Transverse colon (tissue), 4 donors: ENCODE data around the gene PHLDA3.

ENCODE experiments used
- EP300 ChIP-seq: sonication (generic); formaldehyde crosslinking; IDR thresholded peaks from one replicate; pipeline ENCODE4 v1.6.1; 2017; ENCODE audit warnings: antibody characterized with exemption, low read depth
- POLR2A ChIP-seq: fragments of 450-650 bp; IDR thresholded peaks from one replicate; pipeline ENCODE4 v1.6.1; 2016; ENCODE audit warnings: antibody characterized with exemption, mild to moderate bottlenecking, moderate library complexity
- POLR2AphosphoS5 ChIP-seq, 3 donors: sonication (generic); formaldehyde crosslinking; IDR thresholded peaks; one replicate each; pipeline ENCODE4 v1.6.1; 2016; ENCODE audit warnings: antibody characterized with exemption in 3 of 3
- TF ChIP-seq, protein P1 (sequence below), 5 experiments: fragments of 200-600 bp in 3 of 5; fragments of 450-650 bp in 2 of 5; sonication (generic) in 3 of 5; IDR thresholded peaks; 1 replicate in 2 of 5; 2 replicates in 3 of 5; pipeline ENCODE4 v1.5.1; 2016 to 2017; ENCODE audit warnings: antibody characterized with exemption in 5 of 5, inconsistent platforms in 3 of 5, mild to moderate bottlenecking in 2 of 5, moderate library complexity in 1 of 5

DNA sequence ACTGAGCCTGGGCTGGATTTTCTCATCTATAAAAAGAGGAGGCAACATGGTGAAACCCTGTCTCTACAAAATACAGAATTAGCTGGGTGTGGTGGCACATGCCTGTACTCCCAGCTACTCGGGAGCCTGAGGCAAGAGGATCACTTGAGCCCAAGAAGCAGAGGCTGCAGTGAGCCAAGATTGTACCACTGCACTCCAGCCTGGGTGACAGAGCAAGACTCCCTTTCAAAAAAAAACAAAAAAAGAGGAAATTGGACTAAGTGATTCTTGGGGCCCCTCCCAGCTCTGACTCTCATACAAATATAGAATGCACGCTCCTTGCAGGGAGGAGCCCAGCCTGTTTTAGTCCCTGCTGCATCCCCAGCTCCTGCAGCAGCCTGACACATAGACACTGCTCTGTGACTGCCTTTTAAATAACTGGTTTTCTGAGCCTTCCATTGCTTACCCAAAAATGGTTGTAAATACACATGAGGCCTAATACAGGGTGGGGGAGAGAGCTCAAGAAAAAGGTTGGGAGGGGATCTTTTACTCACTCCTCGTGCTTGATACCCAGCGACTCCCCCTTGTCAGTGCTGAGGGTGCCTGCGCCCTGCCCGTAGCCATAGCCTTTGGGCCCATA is 20.8 kb upstream of the PHLDA3 start:
- TF ChIP-seq, protein P1, sequence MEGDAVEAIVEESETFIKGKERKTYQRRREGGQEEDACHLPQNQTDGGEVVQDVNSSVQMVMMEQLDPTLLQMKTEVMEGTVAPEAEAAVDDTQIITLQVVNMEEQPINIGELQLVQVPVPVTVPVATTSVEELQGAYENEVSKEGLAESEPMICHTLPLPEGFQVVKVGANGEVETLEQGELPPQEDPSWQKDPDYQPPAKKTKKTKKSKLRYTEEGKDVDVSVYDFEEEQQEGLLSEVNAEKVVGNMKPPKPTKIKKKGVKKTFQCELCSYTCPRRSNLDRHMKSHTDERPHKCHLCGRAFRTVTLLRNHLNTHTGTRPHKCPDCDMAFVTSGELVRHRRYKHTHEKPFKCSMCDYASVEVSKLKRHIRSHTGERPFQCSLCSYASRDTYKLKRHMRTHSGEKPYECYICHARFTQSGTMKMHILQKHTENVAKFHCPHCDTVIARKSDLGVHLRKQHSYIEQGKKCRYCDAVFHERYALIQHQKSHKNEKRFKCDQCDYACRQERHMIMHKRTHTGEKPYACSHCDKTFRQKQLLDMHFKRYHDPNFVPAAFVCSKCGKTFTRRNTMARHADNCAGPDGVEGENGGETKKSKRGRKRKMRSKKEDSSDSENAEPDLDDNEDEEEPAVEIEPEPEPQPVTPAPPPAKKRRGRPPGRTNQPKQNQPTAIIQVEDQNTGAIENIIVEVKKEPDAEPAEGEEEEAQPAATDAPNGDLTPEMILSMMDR (IDR thresholded peaks at IDR 0.05) = no peak
- TF ChIP-seq POLR2A = no peak
- no peak for TF ChIP-seq EP300
- TF ChIP-seq POLR2AphosphoS5 (IDR thresholded peaks at IDR 0.05) = peak in 1 of 3 donors; percentile 18
